PC-3 (cell line): Measurements from ENCODE around the gene NAPB. TPM values are rescaled to one million over a fixed set of nuclear protein-coding genes. Genes with fewer than 3 reads are reported as not detected.

ENCODE experiments used
- ATAC-seq: fragments of 200-7000 bp; cut with Tn5 transposase; 2 replicates; pipeline ENCODE4 v1.9.1; 2020; ENCODE audit warnings: mild to moderate bottlenecking, moderate library complexity
- BruUV-seq: library from RNA; stranded (reverse); fragments of 400-500 nt; replicated peaks from 2 replicates; lab custom pipeline; 2021; lab: Mats Ljungman, UMichigan
- CTCF ChIA-PET: fragments of 300-600 bp; sonication (Branson Sonifier 250); formaldehyde crosslinking; loops from one replicate; lab custom pipeline; 2022; ENCODE audit warnings: antibody characterized with exemption; lab: Charles Lee
- POLR2A ChIA-PET: fragments of 300-600 bp; sonication (Branson Sonifier 250); formaldehyde crosslinking; loops from one replicate; lab custom pipeline; 2022; ENCODE audit warnings: antibody characterized with exemption; ENCODE audit not compliant: unreplicated experiment; lab: Charles Lee
- DNase-seq: peaks from one replicate; pipeline ENCODE4 v3.0.0-alpha.2; 2015
- H2AFZ ChIP-seq: fragments of 300-600 bp; sonication (generic); 2 replicates; pipeline ENCODE4 v1.6.0; 2016; ENCODE audit warnings: antibody characterized with exemption, low read length
- H3F3A ChIP-seq: fragments of 300-600 bp; sonication (generic); one replicate; pipeline ENCODE4 v1.6.0; 2017; ENCODE audit warnings: antibody characterized with exemption, low read length, control low read depth, mild to moderate bottlenecking; ENCODE audit not compliant: unreplicated experiment
- H3K27ac ChIP-seq: fragments of 300-600 bp; sonication (generic); 2 replicates; pipeline ENCODE4 v1.5.1; 2016; ENCODE audit warnings: mild to moderate bottlenecking, low read length
- H3K27me3 ChIP-seq: fragments of 300-600 bp; sonication (generic); 2 replicates; pipeline ENCODE4 v1.6.1; 2016; ENCODE audit warnings: low read length, mixed read lengths
- H3K36me3 ChIP-seq: fragments of 300-600 bp; sonication (generic); 2 replicates; pipeline ENCODE4 v1.6.1; 2016; ENCODE audit warnings: low read depth, mixed run types, low read length, mixed read lengths
- H3K4me1 ChIP-seq: fragments of 300-600 bp; sonication (generic); 2 replicates; pipeline ENCODE4 v1.5.1; 2016; ENCODE audit warnings: low read length; ENCODE audit not compliant: insufficient read depth
- H3K4me2 ChIP-seq: fragments of 300-600 bp; sonication (generic); 2 replicates; pipeline ENCODE4 v1.6.0; 2016; ENCODE audit warnings: low read length
- H3K4me3 ChIP-seq: fragments of 300-600 bp; sonication (generic); 2 replicates; pipeline ENCODE4 v1.5.1; 2016; ENCODE audit warnings: mild to moderate bottlenecking, low read length, mixed read lengths
- H3K79me2 ChIP-seq: fragments of 300-600 bp; sonication (generic); 2 replicates; pipeline ENCODE4 v1.6.1; 2017; ENCODE audit warnings: low read length, mixed read lengths
- H3K9ac ChIP-seq: fragments of 300-600 bp; sonication (generic); 2 replicates; pipeline ENCODE4 v1.6.0; 2016; ENCODE audit warnings: mild to moderate bottlenecking, low read length
- H3K9me2 ChIP-seq: fragments of 300-600 bp; sonication (generic); replicated peaks from 2 replicates; pipeline ENCODE4 v1.6.1; 2016; ENCODE audit warnings: mixed run types, low read length, mixed read lengths
- H3K9me3 ChIP-seq: fragments of 300-600 bp; sonication (generic); 2 replicates; pipeline ENCODE4 v1.6.1; 2016; ENCODE audit warnings: low read length, mixed read lengths
- H4K20me1 ChIP-seq: fragments of 300-600 bp; sonication (generic); 2 replicates; pipeline ENCODE4 v1.6.1; 2016; ENCODE audit warnings: low read length, mixed read lengths
- EZH2 ChIP-seq: fragments of 300-600 bp; sonication (generic); IDR thresholded peaks from one replicate; pipeline ENCODE4 v1.6.1; 2017; ENCODE audit warnings: antibody characterized with exemption, mild to moderate bottlenecking, low read length; ENCODE audit not compliant: unreplicated experiment
- EZH2phosphoT487 ChIP-seq: fragments of 300-600 bp; sonication (generic); IDR thresholded peaks from 2 replicates; pipeline ENCODE4 v1.6.1; 2018; ENCODE audit warnings: mild to moderate bottlenecking, antibody characterized with exemption, low read length, borderline replicate concordance
- intact Hi-C: fragments of 100-400 bp; cut with micrococcal nuclease; formaldehyde crosslinking; loops from 2 replicates; pipeline ENCODE4 v1.9.0; 2023
- total RNA-seq: library from RNA; depleted of rRNA; stranded (reverse); fragments of >200 nt; gene quantifications from 2 replicates; pipeline ENCODE4 v1.2.3, GENCODE V29; 2014
- TF ChIP-seq, protein P1 (sequence below): fragments of 300-600 bp; sonication (generic); conservative IDR thresholded peaks from 2 replicates; pipeline ENCODE4 v1.5.1; 2017; ENCODE audit warnings: antibody characterized with exemption, low read depth, mild to moderate bottlenecking, low read length

Gene NAPB
- total RNA-seq, 1 experiment from 2014 or later, result 7.8 TPM

- Histone ChIP-seq H3K9me2 (no peaks in the 10 kb centered on the region), H3K36me3 (no peaks in the 10 kb centered on the region), H3K27ac (no peak overlapping the region), H3K4me2 (no peak overlapping the region), H3K79me2 (no peaks in the 10 kb centered on the region), H3K4me3 (no peak overlapping the region), H3K27me3 (peaks cover 22% of the 10 kb centered on the region; the same call in 1 of the 2 replicates), H3K9me3 (no peaks in the 10 kb centered on the region), H3F3A (no peaks in the 10 kb centered on the region), H2AFZ (no peak overlapping the region), H4K20me1 (no peaks in the 10 kb centered on the region), H3K4me1 (no peaks in the 10 kb centered on the region), H3K9ac (no peak overlapping the region)
- POLR2A ChIA-PET, result no interaction called here
- CTCF ChIA-PET, result no interaction called here
- DNase-seq (no peak), ATAC-seq (no peak)
- no TSS peak for BruUV-seq
- TF ChIP-seq EZH2 (no peak), EZH2phosphoT487 (no peak)
- TF ChIP-seq, protein P1, sequence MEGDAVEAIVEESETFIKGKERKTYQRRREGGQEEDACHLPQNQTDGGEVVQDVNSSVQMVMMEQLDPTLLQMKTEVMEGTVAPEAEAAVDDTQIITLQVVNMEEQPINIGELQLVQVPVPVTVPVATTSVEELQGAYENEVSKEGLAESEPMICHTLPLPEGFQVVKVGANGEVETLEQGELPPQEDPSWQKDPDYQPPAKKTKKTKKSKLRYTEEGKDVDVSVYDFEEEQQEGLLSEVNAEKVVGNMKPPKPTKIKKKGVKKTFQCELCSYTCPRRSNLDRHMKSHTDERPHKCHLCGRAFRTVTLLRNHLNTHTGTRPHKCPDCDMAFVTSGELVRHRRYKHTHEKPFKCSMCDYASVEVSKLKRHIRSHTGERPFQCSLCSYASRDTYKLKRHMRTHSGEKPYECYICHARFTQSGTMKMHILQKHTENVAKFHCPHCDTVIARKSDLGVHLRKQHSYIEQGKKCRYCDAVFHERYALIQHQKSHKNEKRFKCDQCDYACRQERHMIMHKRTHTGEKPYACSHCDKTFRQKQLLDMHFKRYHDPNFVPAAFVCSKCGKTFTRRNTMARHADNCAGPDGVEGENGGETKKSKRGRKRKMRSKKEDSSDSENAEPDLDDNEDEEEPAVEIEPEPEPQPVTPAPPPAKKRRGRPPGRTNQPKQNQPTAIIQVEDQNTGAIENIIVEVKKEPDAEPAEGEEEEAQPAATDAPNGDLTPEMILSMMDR, result no peak
- intact Hi-C loops, result no loop called here
These were observed 93.5 kb downstream of the NAPB start for GRCh38 chr20:23327617-23328333.

GRCh38 chr20:23326774-23327173, 94.5 kb downstream of the NAPB start:
- POLR2A ChIA-PET, result no interaction called here
- Histone ChIP-seq H4K20me1 (no peaks in the 10 kb centered on the region), H3K36me3 (no peaks in the 10 kb centered on the region), H3K4me3 (no peak overlapping the region), H3K27ac (no peak overlapping the region), H3K27me3 (peaks cover 22% of the 10 kb centered on the region; the same call in 1 of the 2 replicates), H3K9me3 (no peaks in the 10 kb centered on the region), H3F3A (no peaks in the 10 kb centered on the region), H2AFZ (no peak overlapping the region), H3K4me2 (no peak overlapping the region), H3K4me1 (no peaks in the 10 kb centered on the region), H3K79me2 (no peaks in the 10 kb centered on the region), H3K9ac (no peak overlapping the region), H3K9me2 (no peaks in the 10 kb centered on the region)
- DNase-seq (no peak), ATAC-seq (no peak)
- CTCF ChIA-PET, result no interaction called here
- TF ChIP-seq, protein P1, result no peak
- TF ChIP-seq EZH2 (no peak), EZH2phosphoT487 (no peak)
- no TSS peak for BruUV-seq
- intact Hi-C loops, result no loop called here

- Histone ChIP-seq H3K9me2 (no peaks in the 10 kb centered on the region), H3K4me2 (no peak overlapping the region), H4K20me1 (no peaks in the 10 kb centered on the region), H3K9ac (no peak overlapping the region), H3K9me3 (no peaks in the 10 kb centered on the region), H3K4me3 (no peak overlapping the region), H3K36me3 (no peaks in the 10 kb centered on the region), H3K27ac (no peak overlapping the region), H3K27me3 (peaks cover 22% of the 10 kb centered on the region; the same call in 1 of the 2 replicates), H2AFZ (no peak overlapping the region), H3F3A (no peaks in the 10 kb centered on the region), H3K79me2 (no peaks in the 10 kb centered on the region), H3K4me1 (no peaks in the 10 kb centered on the region)
- CTCF ChIA-PET, result no interaction called here
- no peak for DNase-seq
- POLR2A ChIA-PET, result no interaction called here
- intact Hi-C loops, result no loop called here
- ATAC-seq, result no peak
- BruUV-seq, result no TSS peak
- no peak for TF ChIP-seq EZH2
- no peak for TF ChIP-seq EZH2phosphoT487
- TF ChIP-seq, protein P1, result no peak
These were observed 96.2 kb downstream of the NAPB start for GRCh38 chr20:23325107-23325506.
